GM12864 (cell line): ENCODE results near the gene VRK2.
"Not testable (repeated sequence)": the region's sequence is repeated elsewhere in the genome, so short reads cannot be mapped to it uniquely, and the experiment has no call there.

ENCODE experiments used
- DNase-seq: peaks from one replicate; pipeline ENCODE4 v3.0.0-alpha.2; 2011; ENCODE audit warnings: low read depth
- H3K4me3 ChIP-seq: 2 replicates; pipeline ENCODE4 v1.5.1; 2011; ENCODE audit warnings: mild to moderate bottlenecking, low read depth, low read length, control low read depth
- CTCF ChIP-seq: IDR thresholded peaks from 2 replicates; pipeline ENCODE4 v1.5.1; 2011; ENCODE audit warnings: low read depth, mild to moderate bottlenecking, moderate library complexity, low read length, control low read depth, inconsistent platforms; ENCODE audit errors: missing control alignments

The VRK2 gene

GRCh38 chr2:58157754-58158153 is 111.1 kb downstream of the VRK2 start:
- no peak for TF ChIP-seq CTCF
- no peak overlapping the region for H3K4me3 ChIP-seq
- no peak for DNase-seq

- no peak overlapping the region for H3K4me3 ChIP-seq
- no peak for TF ChIP-seq CTCF
- no peak for DNase-seq
Measured at GRCh38 chr2:58158481-58158880, 111.9 kb downstream of the VRK2 start.

- no peak for DNase-seq
- no peak overlapping the region for H3K4me3 ChIP-seq
- TF ChIP-seq CTCF: no peak
Measured at GRCh38 chr2:58163913-58164312, 117.3 kb downstream of the VRK2 start.

- H3K4me3 ChIP-seq: not testable (repeated sequence)
Measured at GRCh38 chr2:58168130-58168529, 121.5 kb downstream of the VRK2 start.

GRCh38 chr2:58169845-58170244 is 123.2 kb downstream of the VRK2 start:
- H3K4me3 ChIP-seq, DNase-seq: not testable (repeated sequence)

More at GRCh38 chr2:58168130-58168529, 121.5 kb downstream of the VRK2 start:
- DNase-seq: not testable (repeated sequence)

- not testable (repeated sequence) for H3K4me3 ChIP-seq, DNase-seq
Measured at GRCh38 chr2:58170334-58170933, 123.8 kb downstream of the VRK2 start.

GRCh38 chr2:58171831-58172230 is 125.2 kb downstream of the VRK2 start:
- H3K4me3 ChIP-seq, DNase-seq: not testable (repeated sequence)

- not testable (repeated sequence) for DNase-seq, H3K4me3 ChIP-seq
Measured at GRCh38 chr2:58177187-58177586, 130.6 kb downstream of the VRK2 start.

GRCh38 chr2:58180175-58180574 is 133.6 kb downstream of the VRK2 start:
- not testable (repeated sequence) for DNase-seq, H3K4me3 ChIP-seq

GRCh38 chr2:58180635-58181034 is 134.0 kb downstream of the VRK2 start:
- TF ChIP-seq CTCF: no peak
- DNase-seq: no peak

GRCh38 chr2:58182527-58182926 is 135.9 kb downstream of the VRK2 start:
- DNase-seq: no peak
- no peak for TF ChIP-seq CTCF
- no peak overlapping the region for H3K4me3 ChIP-seq

More at GRCh38 chr2:58180635-58181034, 134.0 kb downstream of the VRK2 start:
- no peak overlapping the region for H3K4me3 ChIP-seq
